Measurements from ENCODE around the gene TUFT1.

GRCh38 chr1:151546011-151546925 lies 6.2 kb downstream of the TUFT1 start:
- no peak for TF ChIP-seq CTCF (IDR thresholded peaks at IDR 0.05)
- no peak for TF ChIP-seq POLR2A (IDR thresholded peaks at IDR 0.05)
- no peak for TF ChIP-seq EP300 (IDR thresholded peaks at IDR 0.05)
